HG03175 (cell line): Measurements from ENCODE around the gene CNTNAP3B.
"Not testable (repeated sequence)": the region's sequence is repeated elsewhere in the genome, so short reads cannot be mapped to it uniquely, and the experiment has no call there.

Source experiments
- ATAC-seq: cut with Tn5 transposase; IDR thresholded peaks from one replicate; pipeline ENCODE4 v1.9.1; 2021; ENCODE audit warnings: mild to moderate bottlenecking, moderate library complexity; ENCODE audit not compliant: unreplicated experiment

Gene CNTNAP3B

DNA sequence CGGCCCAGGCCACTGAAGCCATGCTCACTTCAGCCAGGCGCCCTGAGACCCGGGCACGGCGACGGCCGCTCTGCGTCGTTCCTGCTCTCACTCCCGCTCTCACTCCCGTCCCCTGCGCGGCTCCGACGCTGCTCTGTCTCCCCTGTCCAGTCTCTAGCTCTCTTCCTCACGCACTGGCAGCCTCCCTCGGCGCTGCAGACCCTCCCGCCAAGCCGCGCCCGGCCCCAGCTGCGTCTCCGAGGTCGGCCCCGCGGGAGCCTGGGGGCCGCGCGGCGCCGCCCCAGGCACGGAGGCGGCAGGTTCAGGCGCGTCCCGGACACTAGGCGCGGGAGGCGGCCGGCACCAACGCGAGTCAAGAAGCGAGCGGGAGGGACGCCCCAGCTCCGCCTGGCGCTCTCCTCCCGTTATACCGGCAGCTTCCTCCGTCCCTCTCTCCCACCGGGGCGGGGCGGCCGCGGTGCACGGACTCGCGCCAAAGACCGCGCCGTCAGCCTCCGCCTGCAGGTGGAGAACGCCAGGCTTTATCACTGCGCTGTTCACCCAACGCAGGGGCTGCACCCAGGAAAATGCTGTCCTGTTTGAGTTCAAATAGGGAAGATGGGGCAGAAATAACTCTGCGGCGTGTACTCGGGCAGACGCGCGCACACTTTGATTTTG is at the start of gene CNTNAP3B:
Gene CNTNAP3B, minus strand, starts transcription at position 354 of the 657 bp plus-strand sequence. Its CDS starts 332 bp downstream, at position 22.
- ATAC-seq = not testable (repeated sequence)

GRCh38 chr9:42160299-42160698 is 31.1 kb upstream of the CNTNAP3B start:
- ATAC-seq = not testable (repeated sequence)

DNA sequence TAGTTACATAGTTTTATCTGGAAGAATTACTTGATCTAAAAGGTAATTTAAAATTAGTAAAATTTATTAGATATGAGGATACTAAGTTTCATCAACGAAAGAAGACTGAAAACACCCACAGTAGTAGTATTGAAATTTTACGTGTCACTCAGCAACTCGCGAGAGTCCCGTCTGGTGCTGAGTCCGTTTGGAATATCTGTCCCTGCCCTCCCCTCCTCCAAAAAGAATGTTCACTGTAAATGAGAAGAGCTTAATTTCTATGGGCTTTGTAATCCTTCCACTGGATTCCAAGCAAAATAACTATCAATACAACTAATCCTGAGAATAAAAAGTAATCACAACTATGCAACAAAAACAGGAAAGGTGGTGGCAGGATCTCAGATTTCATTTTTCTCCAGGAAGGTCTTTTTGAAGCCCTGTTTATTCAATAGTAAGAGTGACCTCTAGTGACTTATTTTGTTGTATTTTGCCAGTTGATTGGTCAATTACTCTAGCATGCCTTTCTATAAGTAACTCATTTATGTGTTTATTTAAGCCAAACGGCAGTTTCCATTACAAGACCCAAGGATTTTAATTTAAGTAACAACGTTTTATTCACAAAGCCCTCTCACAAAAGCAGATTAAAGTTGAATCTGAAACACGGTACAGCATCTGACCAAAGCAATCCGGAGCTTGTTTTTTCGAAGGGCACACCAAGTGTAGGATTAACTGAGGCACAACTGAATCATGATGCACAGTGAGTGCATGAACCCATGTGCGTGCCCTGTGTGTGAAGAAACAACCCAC is 2.0 kb downstream of the CNTNAP3B start:
- not testable (repeated sequence) for ATAC-seq

DNA sequence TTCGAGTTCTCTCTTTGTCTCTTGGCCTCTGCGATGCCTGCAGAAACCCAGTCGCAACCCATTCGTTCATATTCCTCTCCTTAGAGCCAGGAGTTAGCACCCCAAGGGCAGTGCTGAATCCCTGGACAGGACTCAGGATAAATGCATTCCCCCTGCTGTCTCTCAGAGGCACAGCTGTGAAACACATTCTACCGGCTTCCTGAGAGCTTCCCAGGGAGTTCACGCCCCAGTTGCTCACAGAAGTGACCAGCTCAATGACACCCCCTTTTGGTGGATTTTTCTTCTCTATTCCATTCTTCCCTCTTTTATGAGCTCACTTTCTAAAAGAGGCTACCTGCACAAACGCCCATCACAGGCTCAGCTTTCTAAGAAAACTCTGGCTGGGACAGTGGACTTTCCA is 8.2 kb downstream of the CNTNAP3B start:
- not testable (repeated sequence) for ATAC-seq

DNA sequence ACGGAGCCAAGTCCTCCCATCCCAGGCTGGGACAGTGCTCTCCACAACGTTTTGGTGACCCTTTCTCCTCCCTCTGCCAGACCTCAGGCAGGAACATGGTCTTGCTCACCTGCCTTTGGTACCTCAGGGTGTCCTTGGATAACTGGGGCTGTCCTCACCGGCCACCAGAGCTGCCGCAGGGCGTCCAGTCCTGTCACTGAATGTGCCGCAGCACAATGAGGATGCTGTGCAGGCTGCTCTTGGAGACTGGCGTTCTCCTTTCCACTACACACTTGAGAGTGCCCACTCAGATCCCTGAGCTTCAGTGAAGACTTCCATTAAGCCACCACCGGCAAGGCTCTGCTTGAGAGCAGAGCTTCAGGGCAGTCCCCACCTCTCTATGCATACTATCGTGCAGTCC is 33.3 kb downstream of the CNTNAP3B start:
- ATAC-seq = not testable (repeated sequence)

DNA sequence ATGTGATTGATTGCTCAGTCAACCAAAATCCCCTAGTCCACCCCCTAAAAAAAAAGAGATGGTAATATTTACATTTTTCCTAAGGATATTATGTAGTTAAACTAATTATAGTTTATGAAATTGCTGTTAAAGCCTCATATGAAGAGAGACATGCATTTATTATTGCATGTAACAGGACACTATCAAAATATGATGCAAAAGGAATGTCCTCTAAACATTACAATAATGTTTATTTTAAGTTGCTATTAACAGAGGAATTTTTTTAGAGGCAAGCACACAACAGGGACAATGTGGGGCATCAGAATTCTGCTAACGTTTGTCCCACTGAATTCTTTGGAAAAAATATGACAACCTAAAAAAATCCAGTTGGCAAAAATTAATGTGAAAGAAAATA is 44.7 kb downstream of the CNTNAP3B start:
- not testable (repeated sequence) for ATAC-seq

- ATAC-seq = not testable (repeated sequence)
Observed at GRCh38 chr9:42083877-42084558, 45.2 kb downstream of the CNTNAP3B start.

DNA sequence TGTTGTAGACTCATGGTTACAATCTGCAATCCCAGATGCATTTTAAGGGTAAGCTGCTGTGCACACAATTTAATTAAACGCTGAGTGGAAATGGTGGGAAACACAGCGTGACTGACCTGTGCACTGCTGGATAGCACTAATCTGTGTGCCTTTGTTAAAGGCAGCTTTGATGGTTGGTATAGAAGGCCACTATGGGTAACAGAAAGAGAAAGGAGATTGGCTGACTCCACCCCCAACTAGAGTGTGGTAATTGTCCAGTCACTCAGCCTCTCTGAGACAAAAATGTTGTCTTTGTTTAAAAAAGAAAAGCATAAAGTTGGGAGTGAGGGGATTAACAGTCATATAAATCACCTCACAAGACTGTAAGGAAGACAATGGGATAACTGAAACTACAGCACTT is 48.9 kb downstream of the CNTNAP3B start:
- ATAC-seq = not testable (repeated sequence)

GRCh38 chr9:42074868-42075267 is 54.4 kb downstream of the CNTNAP3B start:
- ATAC-seq = not testable (repeated sequence)

GRCh38 chr9:42071026-42071425 is 58.2 kb downstream of the CNTNAP3B start:
- not testable (repeated sequence) for ATAC-seq

DNA sequence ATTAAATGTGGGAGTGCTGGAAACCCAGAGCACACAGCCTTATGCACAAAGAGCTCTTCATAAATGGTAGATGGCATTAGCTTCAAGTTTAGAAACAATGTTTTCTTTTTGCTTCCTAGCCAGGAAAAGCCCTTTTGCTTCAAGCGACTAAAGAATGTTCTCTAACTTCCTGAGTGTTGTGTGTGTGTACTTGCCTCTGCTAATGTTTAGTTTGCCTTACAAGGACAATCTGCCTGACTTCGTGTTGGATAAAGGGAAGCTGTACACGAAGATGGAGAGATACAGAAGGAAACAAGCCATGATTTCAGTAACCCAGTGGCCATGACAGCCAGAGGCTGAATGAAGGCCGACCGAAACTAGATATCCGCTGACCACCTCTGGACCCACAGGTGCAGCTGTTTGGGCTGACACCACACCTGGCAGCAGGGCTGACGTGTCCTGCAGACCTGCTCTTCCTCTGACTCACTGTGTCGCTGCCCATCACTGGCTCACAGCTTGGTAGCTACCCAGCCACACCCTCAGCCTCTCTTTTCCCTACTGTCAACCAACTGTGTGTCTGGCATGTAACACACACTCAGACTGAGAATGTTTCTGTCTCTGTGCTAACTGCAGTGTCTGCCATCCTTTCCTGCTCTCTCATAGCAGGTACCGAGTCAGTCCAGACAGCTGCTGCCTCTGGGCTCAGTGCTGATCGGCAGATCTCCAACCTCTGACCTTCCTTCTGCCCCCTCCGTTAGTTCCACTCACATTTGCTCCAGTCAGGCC is 59.0 kb downstream of the CNTNAP3B start:
- not testable (repeated sequence) for ATAC-seq

GRCh38 chr9:42053874-42054273 is 75.4 kb downstream of the CNTNAP3B start:
- ATAC-seq = not testable (repeated sequence)

GRCh38 chr9:42050701-42051100 is 78.5 kb downstream of the CNTNAP3B start:
- ATAC-seq = not testable (repeated sequence)

- ATAC-seq = not testable (repeated sequence)
Observed at GRCh38 chr9:42044422-42045010, 84.7 kb downstream of the CNTNAP3B start.

DNA sequence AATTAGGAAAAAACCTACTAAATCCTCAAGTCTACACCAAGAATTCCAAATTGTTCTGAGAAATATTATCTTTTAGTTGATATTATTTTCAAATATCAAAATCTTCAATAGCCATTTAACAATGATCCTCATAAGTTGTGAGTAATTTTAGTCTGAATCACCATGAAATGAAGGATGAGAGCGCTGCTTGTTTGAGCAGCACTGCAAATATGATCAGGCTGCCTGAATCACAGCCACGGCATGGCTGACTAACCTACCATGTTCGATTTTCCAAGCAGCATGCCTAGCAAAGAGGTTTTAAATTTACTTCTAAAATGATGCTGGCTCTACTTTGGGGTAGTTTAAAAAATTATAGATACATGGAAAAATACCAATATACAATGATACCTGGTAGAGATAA is 95.7 kb downstream of the CNTNAP3B start:
- ATAC-seq = not testable (repeated sequence)

GRCh38 chr9:42020639-42021038 is 108.6 kb downstream of the CNTNAP3B start:
- not testable (repeated sequence) for ATAC-seq

DNA sequence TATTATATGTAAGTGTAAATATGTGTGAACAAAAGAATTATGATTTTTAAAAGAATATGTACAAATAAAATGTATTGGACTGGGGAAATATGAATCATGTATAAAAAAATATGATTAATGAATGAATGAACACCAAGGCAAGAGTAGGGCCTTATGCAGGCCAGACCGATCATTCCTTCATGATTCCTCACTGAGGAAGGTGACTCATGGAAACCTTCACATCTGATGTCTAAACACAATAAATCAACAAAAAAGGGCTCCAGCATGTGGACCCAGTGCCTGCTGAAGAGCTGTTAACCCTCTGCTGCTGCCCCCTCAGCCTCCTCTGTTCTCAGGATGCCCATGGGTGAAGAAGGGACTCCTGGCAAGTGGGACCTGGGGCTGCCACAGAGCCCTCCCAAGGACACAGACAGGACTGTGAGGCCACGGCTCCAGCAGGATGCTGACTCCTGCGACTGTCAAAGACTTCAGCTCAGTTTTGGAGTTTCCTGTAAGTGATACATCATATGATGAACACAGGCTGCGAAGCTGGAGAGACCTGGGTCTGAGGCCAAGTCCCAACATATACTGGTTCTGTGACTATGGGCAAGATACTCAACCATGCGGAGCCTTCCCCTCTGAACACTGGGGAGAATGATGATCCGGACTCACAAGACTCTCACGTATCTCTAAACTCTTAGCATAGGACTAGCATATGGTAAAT is 110.9 kb downstream of the CNTNAP3B start:
- ATAC-seq = not testable (repeated sequence)

DNA sequence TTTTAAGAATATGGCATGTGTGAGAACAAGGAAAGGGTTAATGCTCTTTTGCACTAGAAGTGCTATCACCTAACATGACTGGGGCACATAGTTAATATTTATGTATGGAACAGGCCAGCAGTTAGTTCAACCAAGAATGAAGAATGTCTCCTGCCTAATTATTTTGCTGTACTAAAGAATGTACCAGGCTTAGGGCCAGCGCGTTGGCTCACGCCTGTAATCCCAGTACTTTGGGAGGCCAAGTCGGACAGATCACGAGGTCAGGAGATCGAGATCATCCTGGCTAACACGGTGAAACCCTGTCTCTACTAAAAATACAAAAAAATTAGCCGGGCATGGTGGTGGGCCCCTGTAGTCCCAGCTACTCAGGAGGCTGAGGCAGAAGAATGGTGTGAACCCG is 114.9 kb downstream of the CNTNAP3B start:
- not testable (repeated sequence) for ATAC-seq

DNA sequence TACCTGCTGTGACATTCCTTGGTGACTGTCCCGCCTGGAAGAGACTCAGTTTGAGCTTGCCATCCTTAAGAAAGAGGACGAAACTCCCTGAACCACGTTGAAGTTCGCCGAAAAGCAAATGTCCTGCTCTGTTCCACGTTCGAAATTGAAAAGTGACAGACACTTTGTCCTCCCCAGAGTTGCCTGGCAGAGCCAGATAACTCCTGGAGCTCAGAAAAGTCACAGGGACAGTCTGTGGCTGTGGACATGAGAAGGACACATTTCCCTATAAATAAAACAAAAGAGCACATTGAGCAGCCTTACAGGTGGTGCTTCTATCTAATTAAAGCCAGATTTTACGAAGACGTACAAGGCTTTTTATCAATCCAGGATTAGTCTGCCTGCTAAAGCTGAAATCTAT is 137.6 kb downstream of the CNTNAP3B start:
- ATAC-seq = not testable (repeated sequence)

DNA sequence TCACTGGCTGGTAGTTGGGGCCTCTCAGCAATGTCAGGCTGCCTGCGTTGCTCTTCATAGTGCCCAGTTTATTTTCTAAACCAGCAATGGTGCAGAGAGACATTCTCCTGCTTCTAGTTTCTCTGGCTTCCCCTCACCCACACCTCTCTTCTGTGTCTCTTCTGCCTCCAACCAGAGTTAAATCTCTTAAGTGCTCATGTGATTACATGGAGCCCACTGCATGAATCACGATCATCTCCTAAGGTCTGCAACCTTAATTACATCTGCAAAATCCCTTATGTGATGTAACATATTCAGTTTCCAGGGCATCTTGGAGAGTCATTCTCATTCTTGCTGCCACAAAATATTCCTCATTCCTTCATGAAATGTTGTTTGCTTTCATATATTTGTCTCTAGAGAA is 149.0 kb downstream of the CNTNAP3B start:
- ATAC-seq = not testable (repeated sequence)
